ENCODE data around the gene RTN4. TPM values are rescaled to one million over a fixed set of nuclear protein-coding genes. Genes with fewer than 3 reads are reported as not detected.

RTN4 gene
- polyA plus RNA-seq, 3 donors: 111 to 163 (median 158) TPM

DNA sequence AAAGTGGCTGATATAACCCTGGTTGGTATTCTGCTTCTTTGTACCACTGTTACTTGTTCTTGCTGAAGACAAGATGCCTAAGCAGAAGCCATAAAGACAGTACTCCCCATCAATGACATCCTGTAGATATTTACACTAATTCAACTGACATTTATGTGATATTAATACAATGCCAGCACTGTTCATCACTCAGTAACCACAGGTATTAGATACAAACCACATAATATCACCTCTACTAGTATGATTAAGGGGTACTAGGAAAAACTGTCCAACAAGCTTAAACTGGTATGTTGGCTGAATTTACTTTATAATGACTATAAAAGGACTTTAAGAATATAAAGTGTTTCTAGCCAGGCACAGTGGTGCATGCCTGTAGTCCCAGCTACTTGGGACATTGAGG, 65.8 kb downstream of the RTN4 start:
- peaks cover 52 to 73% of the 10 kb centered on the region in 2 donors for H3K36me3 ChIP-seq (replicated peaks in 1 of 2; ENCODE audit: control insufficient read depth in 1 of 2, insufficient read depth in 2 of 2, low read length in 2 of 2)
- peaks cover 8% of the 10 kb centered on the region for H3K4me1 Mint-ChIP-seq
- no peaks in the 10 kb centered on the region for H3K9me3 ChIP-seq (replicated peaks in 1 of 2; ENCODE audit: control insufficient read depth in 1 of 2, insufficient read depth in 1 of 2, low read length in 2 of 2)
- no peaks in the 10 kb centered on the region for H3K27me3 Mint-ChIP-seq (ENCODE audit: low read depth in 3 of 3)
- intact Hi-C loops (cut with micrococcal nuclease): no loop called here
- H3K36me3 Mint-ChIP-seq: peaks cover 48 to 55% of the 10 kb centered on the region in 2 donors
- H3K27ac ChIP-seq (ENCODE audit: low read depth in 1 of 2, low read length in 2 of 2): no peak overlapping the region
- no peak overlapping the region for H3K27ac Mint-ChIP-seq
- H2AFZ ChIP-seq (ENCODE audit: insufficient read depth, low read depth, low read length, poor library complexity, severe bottlenecking): no peak overlapping the region
- H3K9me3 Mint-ChIP-seq: no peaks in the 10 kb centered on the region
- no peak overlapping the region for H3K4me2 ChIP-seq (replicated peaks; ENCODE audit: extremely low read depth, low read length, poor library complexity, severe bottlenecking)
- no peak overlapping the region for H3K9ac ChIP-seq (ENCODE audit: insufficient read depth, low read length, poor library complexity, severe bottlenecking)
- no peak overlapping the region for H3K4me3 Mint-ChIP-seq
- peaks cover 94% of the 10 kb centered on the region for H3K79me2 ChIP-seq (ENCODE audit: insufficient read depth, low read length)
- TF ChIP-seq, protein P1, sequence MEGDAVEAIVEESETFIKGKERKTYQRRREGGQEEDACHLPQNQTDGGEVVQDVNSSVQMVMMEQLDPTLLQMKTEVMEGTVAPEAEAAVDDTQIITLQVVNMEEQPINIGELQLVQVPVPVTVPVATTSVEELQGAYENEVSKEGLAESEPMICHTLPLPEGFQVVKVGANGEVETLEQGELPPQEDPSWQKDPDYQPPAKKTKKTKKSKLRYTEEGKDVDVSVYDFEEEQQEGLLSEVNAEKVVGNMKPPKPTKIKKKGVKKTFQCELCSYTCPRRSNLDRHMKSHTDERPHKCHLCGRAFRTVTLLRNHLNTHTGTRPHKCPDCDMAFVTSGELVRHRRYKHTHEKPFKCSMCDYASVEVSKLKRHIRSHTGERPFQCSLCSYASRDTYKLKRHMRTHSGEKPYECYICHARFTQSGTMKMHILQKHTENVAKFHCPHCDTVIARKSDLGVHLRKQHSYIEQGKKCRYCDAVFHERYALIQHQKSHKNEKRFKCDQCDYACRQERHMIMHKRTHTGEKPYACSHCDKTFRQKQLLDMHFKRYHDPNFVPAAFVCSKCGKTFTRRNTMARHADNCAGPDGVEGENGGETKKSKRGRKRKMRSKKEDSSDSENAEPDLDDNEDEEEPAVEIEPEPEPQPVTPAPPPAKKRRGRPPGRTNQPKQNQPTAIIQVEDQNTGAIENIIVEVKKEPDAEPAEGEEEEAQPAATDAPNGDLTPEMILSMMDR (IDR thresholded peaks at IDR 0.05): no peak
- no peak for DNase-seq
- no peak overlapping the region for H3K4me3 ChIP-seq (replicated peaks in 1 of 3; ENCODE audit: low read depth in 2 of 3, low read length in 3 of 3)
- no peaks in the 10 kb centered on the region for H3K27me3 ChIP-seq (ENCODE audit: control insufficient read depth in 2 of 2, insufficient read depth in 2 of 2, low read length in 2 of 2)
- peaks cover 99% of the 10 kb centered on the region for H4K20me1 ChIP-seq (ENCODE audit: insufficient read depth, low read length)
- H3K4me1 ChIP-seq (ENCODE audit: control insufficient read depth in 1 of 2, insufficient read depth in 2 of 2, low read length in 2 of 2): no peaks in the 10 kb centered on the region

DNA sequence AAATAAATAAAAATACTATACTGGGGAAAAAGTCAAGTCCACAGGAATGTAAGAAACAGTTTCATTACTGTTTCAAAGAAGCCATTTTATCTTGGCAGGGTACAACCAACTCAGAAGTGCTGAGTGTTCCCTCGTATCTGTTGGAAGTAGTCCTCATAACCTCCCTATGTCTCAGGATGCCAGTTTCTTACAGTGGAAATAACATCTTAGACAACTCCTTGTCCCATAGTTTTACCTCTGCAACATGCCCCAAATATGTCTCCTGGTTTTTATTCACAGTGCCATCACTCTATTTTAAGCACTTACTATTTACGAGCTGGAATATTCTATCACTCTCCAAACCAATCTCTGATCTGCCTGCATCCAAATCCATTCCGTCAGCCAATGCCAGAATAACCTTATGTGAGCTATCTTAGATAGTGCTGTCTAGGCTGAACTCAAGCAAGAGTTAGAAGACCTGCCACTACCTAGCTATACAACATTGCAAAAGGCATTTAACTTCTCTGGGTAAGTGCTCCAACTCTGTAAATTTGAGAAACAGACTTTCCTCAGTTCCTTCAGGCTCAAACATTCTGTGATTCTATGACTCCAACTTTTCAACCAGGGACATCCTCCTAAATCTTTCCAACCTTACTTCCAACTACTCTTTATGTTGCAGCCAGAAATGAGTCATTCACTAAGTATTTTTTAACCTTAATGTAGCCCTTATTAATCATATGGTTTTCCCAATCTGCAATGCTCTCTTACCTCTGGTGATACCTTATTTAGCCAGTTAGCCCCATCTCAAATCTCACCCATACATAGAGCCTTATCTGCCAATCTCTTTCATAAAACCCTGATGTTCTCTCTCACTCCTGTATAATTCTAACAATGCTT, 66.7 kb downstream of the RTN4 start:
- Histone ChIP-seq H4K20me1 (ENCODE audit: insufficient read depth, low read length) (peaks cover 99% of the 10 kb centered on the region), H2AFZ (ENCODE audit: insufficient read depth, low read depth, low read length, poor library complexity, severe bottlenecking) (no peak overlapping the region), H3K4me1 (ENCODE audit: control insufficient read depth in 1 of 2, insufficient read depth in 2 of 2, low read length in 2 of 2) (no peaks in the 10 kb centered on the region), H3K79me2 (ENCODE audit: insufficient read depth, low read length) (peaks cover 93% of the 10 kb centered on the region), H3K9me3 (replicated peaks in 1 of 2; ENCODE audit: control insufficient read depth in 1 of 2, insufficient read depth in 1 of 2, low read length in 2 of 2) (no peaks in the 10 kb centered on the region), H3K27ac (ENCODE audit: low read depth in 1 of 2, low read length in 2 of 2) (peak overlapping the region in 1 of 2 donors; percentile 18), H3K4me2 (replicated peaks; ENCODE audit: extremely low read depth, low read length, poor library complexity, severe bottlenecking) (no peak overlapping the region), H3K36me3 (replicated peaks in 1 of 2; ENCODE audit: control insufficient read depth in 1 of 2, insufficient read depth in 2 of 2, low read length in 2 of 2) (peaks cover 54 to 73% of the 10 kb centered on the region in 2 donors), H3K4me3 (replicated peaks in 1 of 3; ENCODE audit: low read depth in 2 of 3, low read length in 3 of 3) (no peak overlapping the region), H3K9ac (ENCODE audit: insufficient read depth, low read length, poor library complexity, severe bottlenecking) (no peak overlapping the region), H3K27me3 (ENCODE audit: control insufficient read depth in 2 of 2, insufficient read depth in 2 of 2, low read length in 2 of 2) (no peaks in the 10 kb centered on the region)
- Mint-ChIP-seq H3K4me1 (peaks cover 12% of the 10 kb centered on the region), H3K27ac (peak overlapping the region in 2 of 7 donors; percentile 24 to 63), H3K36me3 (peaks cover 48 to 55% of the 10 kb centered on the region in 2 donors), H3K4me3 (no peak overlapping the region), H3K9me3 (no peaks in the 10 kb centered on the region), H3K27me3 (ENCODE audit: low read depth in 3 of 3) (no peaks in the 10 kb centered on the region)
- intact Hi-C loops (cut with micrococcal nuclease): no loop called here
- TF ChIP-seq, protein P1 (IDR thresholded peaks at IDR 0.05): no peak
- DNase-seq: no peak
- WGBS (ENCODE audit: insufficient coverage): 100% methylated on average over 1 of the region's 3 CpGs
